HG03432 (cell line): Measurements from ENCODE around the gene SLC8A1.
A peak's percentile ranks its signal among the peaks of the same experiment; 100 is the strongest.

Experiments used
- ATAC-seq: cut with Tn5 transposase; IDR thresholded peaks from one replicate; pipeline ENCODE4 v1.9.1; 2021; ENCODE audit warnings: mild to moderate bottlenecking, moderate library complexity; ENCODE audit not compliant: unreplicated experiment

Gene SLC8A1

DNA sequence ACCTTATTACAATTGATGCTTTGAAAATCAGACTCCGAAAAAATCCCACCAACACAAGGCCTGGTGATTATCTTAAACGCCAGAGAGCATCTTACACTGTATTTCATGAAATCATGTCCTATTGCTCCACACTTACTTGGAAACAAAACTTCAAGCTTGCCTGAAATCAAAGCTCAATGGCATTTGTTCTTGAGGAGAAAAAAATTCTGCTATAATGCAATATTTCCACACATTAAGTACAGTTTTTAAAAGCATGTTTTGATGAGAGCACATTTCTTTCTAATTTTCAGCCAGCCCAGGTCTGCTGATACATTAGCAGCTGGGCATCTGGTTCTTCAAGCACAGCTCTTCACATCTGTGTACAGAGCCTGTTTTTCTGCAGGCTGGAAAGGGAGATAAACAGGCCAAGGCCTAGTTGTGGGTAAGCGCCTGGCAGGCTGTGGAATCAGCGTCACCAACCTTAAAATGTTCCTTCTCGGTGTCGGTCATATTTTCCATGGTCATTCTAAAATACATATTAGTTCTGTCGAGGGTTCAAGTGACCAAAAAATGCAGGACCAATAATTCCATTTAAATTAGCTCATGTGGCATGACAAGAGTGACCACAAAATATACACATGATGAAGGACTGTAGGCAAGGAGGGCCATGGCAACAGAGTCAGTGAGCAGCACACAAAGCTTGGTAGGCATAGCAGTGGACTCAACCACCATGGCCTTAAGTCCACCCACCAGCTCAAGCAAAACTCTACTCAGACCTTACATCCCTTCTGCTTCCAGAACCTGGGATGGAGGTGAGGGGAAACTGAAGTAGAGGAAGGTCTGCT, 20.9 kb downstream of the SLC8A1 start:
- no peak for ATAC-seq

DNA sequence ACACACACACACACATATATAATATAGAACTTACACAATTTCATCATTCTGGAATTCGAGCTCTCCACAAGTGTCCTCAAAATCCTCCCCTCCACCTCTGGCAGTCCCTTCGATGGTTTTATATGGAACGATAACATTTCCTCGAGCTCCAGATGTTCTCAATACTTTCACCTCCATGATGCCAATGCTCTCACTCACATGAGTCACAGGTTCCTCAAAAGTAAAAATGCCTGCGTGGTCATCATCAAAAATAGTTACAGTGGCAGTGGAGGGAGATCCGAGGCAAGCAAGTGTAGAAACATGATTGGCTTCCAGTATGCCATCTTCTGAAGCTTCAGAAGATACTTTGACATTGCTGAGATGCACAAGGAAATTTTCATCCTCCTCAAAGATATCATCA, 23.5 kb downstream of the SLC8A1 start:
- no peak for ATAC-seq

DNA sequence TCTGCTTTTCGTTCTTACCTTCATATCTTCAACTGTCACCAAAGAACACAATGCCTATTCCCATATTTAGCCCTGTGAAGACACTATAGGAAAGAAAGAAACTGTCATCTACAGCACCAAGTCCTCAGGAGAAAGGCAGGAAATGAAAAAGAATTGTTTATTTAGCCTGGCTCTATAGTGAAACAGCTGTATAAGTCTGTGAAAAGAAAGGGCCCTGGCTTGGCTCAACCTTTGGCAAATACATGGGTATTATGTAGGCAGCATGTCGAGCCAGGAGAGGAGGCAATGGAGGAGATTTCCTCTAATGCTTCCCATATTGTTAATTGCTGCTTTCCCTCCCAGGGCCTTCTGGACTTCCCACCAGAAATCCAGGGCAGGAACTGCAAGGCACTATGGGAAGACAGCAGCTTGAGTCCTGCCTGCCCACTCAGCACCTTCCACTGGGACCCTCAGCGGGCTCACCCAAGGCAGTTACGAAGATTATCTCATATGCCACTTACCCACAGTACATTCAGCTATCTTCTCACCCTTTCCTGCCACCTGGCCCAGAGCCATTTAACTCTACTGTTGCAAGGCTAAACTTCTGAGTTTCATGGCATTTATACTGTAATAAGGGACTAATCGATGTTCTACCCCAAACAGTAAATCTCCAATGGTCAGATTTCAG, 30.1 kb downstream of the SLC8A1 start:
- ATAC-seq = no peak

DNA sequence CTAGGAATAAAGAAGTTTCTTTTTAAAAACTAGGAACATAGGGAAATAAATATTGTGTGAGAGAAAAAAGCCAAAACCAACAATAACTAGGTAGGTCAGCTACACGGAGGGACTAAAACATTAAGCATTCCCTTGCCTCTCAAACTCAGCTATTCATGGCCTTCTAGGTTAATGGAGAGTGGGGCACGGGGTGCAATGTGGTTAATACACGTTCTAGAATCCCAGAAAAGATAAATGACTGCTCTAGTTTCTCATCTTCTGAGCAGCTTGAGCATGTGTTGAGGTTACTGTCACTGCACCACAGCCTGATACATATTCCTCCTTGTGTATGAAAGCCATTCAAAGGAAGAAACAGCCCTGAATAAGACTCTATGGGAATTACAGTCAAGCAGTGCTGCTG, 31.4 kb downstream of the SLC8A1 start:
- no peak for ATAC-seq

DNA sequence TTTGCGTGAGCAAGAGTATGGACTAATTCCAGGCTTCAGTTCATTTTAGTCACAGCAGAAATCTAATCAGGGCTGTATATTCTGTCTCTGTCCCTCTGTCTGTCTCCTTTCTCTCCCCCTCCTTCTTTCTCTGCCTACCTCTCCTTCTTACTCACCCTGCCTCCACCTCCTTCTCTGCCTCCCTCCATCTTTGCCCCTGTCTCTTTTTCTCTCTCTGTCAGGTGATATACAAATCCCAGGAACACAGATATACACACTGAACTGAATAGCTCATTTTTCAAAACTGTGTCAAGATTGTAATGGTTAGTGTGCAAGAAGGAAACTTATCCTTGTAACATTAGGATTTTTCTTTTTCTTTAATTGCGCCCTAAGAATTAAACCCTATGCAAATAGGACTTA, 32.5 kb downstream of the SLC8A1 start:
- ATAC-seq = no peak

DNA sequence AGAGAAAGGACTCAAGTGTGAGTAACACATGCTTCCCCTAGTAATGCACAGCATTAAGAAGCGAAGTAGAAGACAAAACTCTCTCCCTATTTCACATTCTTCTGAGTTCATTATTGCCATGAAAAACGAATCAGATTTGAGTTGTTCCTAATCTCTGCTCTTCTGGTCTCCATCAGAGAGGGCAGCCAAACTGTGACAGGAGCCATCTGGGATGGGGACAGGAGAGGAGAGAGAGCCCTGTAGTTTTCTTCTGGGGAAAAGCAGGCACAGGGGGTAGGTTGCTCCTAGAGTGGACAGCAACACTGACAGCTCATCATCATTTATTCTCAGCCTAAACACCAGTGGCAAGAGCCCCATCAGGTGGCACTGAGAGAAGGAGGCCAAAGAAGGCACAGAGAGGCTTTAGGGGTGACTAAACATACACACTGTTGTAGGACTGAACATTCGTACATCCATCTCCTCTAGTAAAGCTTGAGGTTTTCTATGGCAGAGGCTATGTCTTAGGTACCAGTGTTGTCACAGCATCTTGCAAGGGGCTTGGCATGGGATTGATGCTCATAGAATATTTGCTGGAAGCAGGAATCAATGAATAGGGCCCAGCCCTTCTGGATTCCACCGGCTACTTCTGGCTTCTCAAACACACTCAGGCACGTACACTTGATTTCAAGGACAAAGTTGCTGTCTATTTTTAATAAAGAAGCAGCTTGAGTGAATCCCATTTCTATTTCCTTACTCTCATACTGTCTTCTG, 33.1 kb downstream of the SLC8A1 start:
- ATAC-seq = no peak

DNA sequence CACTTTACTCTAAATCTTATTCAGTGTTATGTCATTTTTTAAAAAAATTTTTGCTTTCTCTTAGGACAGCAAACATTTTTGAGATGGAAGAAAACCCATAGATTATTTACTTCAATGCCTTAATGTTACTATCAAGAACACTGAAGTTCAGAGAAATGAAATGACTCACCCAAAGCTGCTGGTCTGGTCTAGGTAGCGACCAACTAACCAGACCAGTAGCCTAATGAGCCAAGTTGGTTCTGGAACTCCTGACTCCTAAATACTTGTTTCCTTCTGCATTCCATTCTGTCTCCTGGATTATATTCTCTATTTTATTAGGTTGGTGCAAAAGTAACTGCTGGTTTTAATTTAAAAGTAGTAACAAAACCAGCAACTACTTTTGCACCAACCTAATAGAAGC, 35.4 kb downstream of the SLC8A1 start:
- ATAC-seq = no peak

DNA sequence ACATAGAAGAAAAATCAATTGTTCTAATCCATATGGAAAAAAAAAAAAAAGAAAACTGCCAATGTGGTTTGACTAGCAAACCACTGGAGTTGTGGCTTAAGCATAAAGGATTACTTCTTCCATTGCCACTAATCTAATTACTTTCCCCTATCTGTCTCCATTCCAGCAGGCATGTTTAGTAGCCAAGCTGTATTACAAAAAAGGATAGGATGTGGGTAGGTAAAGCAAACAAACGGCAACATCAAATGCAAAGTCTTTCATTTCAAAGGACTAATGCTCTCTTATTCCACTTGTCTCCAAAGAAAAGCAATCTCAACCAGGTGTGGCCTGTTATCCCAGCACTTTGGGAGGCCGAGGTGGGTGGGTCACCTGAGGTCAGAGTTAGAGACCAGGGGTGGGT, 36.5 kb downstream of the SLC8A1 start:
- no peak for ATAC-seq

DNA sequence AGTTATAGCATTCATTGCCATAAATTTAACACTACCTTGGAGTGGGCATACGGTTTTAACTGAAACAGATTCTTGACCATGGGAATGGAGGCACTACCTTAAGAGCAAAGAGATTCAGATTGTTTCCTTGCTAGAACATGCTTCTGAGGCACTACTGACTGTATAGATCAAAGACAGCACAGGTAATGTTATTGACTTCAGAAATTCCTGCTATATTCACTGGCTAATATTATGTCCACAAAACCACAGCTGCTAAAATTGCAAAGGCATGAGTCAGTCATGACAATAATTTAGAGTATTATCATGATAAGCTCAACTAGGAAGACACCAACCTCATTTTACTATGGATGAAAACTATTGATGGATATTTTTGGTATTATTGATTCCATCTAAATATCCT, 39.4 kb downstream of the SLC8A1 start:
- ATAC-seq = no peak

DNA sequence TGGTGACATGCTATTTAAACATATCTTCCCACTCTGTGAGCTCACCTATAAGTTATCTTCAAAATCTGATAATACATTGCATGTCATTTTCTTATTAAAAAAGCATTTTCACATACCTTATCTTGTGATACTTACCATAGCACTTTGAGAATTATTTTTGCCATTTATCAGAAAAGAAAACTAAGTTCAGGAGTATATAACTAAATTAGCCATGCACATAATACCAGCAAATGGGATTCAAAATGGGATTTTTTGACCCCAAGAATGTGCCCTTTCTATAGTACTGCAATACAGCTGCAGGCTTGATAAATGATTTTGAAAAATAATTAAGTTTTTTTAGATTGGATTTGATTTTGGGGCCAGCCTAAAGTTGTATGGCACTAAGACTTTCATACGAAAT, 41.2 kb downstream of the SLC8A1 start:
- no peak for ATAC-seq

DNA sequence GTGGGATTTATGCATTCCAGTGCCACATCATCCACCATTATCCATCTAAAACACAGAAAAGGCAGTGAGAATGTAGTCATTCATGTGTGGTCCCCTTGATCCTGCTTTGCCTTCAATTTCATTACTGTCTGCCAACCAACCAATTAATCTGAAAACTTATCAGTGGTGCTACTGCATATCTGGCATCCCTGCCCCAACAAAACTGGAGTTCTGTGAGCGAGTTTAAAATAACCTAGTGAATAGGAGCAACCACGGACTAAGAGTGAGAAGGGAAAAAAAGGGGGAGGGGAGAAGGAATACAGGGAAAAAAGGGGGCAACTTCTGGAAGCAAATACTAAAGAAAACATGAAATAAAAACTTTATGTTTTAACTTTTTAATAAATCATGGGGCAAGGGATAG, 42.2 kb downstream of the SLC8A1 start:
- ATAC-seq = no peak

DNA sequence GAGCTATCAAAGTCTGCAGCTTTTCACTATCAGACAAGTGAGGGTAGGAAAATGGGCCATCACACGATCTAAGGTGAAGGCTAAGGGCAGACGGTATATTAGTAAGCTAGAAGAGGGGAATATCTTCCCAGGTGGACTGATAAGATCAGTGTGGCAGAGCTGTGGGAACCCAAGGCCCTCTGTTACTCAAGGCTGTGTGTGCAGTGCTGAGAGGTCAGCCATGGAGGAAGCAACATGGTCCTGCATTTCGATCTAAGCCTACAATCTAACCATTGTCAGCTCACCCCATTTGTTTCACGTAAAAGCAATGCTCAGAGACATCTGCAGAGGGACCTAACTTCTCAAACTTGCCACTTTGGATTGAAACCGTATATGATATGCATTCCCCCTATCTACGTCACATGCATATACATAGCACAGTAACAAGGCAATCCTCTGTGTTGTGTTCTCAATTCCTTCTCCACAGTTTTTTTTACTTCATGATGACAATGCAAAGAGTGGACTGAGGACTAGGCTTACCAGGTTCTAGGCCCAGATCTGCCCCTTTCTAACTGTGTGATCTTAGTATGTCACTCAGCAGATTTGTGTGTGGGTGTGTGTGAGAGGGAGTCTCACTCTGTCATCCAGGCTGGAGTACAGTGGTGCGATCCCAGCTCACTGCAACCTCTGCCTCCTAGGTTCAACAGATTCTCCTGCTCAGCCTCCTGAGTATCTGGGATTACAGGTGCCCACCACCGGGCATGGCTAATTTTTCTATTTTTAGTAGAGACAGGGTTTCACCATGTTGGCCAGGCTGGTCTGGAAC, 45.2 kb downstream of the SLC8A1 start:
- no peak for ATAC-seq

DNA sequence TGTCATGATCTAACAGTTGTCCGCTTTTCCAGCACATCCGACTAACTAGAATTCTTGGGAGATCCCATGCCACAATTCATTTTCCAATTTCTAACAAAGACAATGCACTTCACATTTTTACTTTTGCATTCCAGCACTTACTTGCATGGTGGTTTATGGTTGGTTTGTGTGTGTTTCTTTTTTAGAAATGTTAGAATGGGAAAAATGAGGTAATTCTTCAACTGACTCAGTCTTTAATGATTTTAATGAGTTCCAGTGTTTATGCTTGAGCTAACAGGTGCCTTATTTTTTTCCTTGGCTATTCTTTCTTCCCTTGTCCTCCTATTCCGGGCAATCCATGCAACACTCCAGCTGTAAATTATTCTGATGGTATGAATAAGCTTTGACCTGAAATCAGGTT, 46.4 kb downstream of the SLC8A1 start:
- ATAC-seq = no peak

DNA sequence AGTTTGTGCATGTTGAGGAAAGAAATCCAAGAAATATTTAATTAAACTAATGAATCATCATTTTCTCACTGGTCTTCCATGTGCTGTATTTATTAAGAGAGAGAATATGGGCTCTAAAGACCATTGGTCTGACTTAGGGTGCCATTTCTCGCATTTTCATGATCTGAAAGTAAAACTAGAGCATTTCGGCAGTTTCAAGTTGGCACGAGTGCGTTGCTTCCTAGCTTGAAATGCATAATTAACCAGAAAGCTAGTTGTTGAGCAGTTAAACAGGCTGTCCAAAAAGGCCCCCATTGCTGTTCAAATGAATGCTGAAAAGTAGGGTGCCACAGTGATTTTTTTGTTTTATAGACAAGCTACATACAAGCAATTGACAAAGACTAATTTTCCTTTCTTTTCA, 47.4 kb downstream of the SLC8A1 start:
- ATAC-seq = peak; percentile 50

DNA sequence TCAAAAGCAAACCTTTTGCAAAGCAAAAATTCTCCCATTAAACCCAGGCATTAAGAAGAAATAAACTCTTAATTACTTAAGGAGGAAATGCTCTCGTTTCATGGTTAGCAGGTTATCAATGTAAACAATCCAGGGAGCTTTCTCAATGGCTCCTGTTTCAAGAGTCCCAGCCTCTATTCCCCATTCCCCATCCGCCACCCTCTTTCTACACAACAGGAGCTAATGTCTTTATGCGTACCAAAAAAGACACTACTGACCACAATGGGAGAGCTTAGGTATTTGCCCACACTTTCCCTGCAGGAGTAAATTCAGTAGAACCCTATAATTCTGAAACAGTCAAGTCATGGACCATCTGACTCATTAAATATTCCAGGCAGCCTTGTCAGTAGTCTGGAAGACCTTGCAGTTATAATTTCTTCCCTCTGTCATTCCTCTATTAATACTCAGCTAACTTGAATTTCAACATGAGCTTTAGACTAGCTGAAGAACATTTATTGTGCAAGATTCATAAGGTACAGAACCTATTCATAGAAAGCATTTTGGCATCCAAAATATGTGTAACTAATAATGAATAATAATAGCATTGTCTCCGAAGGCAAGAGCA, 48.6 kb downstream of the SLC8A1 start:
- ATAC-seq = no peak

DNA sequence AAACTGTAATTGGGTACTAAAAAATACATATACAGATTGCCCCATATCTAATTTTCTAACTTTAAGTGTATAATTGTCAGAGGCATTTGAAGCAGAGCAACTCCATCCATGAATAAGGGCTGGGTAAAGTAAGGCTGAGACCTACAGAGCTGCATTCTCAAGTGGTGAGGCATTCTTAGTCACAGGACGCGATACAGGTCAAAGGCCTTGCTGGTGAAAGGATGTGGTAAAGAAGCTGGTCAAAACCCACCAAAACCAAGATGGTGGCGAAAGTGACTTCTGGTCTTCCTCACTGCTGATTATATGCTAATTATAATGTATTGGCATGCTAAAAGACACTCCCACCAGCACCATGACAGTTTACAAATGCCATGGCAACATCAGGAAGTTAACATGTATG, 50.0 kb downstream of the SLC8A1 start:
- no peak for ATAC-seq

DNA sequence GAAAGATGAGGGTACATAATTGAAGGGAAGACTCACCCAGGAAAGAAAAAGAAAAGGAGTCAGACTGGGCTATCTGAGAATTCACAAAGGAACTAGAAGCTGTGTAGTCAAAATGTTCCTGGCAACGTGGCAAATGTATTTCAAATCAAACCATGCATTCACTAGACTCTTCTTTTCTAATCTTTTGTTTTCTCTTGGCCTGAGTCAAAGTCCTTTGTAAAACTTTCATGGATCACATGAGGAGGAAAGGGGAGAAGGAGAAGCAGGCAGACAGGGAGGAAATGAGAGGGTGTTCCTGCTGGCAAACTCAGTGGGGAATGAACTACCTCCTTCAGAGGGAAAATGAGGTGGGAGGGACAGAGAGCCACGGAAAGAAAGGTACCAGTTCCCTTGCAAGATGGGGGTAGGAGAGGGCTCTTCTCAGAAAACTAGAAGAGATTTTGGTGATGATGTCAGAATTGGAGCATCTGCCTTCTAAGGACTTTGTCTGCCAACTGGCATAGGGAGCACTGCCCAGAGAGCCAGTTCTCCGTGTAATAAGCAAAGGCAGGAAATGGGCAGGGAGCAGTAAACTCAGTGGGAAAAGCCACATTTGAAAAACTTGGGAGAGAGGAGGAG, 51.4 kb downstream of the SLC8A1 start:
- no peak for ATAC-seq

DNA sequence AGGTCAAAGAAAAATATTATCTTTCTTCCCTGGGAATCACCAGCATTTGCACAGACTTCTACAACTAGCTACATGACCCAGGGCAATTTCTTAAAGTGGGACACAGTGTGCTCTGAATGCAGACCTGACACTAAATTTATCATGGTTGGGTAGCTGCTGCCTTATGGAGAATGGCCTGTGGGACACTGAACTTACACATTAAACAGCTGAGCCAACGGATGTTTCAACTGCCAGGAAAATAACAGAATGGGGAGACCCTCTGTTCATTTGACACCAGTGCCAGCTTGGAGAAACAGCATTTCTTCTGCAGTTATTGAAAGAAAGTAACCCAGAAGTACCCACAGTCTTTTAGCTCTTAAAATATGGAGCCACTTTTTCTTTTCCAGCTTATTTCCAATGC, 54.1 kb downstream of the SLC8A1 start:
- ATAC-seq = no peak

DNA sequence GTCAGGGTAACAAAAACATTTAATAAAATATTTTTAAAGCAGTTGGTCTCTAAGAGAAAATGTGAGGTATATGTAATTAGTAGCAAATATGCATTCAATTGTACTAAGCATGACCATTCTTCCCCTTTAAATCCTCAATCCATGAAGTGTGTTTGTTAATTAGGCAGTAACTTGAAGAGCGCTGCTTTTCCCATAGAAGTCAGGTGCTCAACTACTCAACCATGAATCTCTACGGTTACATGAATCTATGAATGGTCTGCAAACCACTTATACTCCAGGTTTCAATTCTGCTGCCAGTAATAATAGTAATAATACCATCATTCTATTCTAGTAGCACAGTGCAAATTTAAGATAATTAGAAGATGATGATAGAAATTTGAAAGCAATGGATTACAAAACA, 55.8 kb downstream of the SLC8A1 start:
- ATAC-seq = no peak
